Daoy (cell line): Measurements from ENCODE around the gene NCSTN. TPM values are rescaled to one million over a fixed set of nuclear protein-coding genes. Genes with fewer than 3 reads are reported as not detected.

Source experiments
- DNase-seq: peaks from one replicate; pipeline ENCODE4 v3.0.0-alpha.2; 2015; ENCODE audit warnings: low read depth
- total RNA-seq: library from RNA; depleted of rRNA; stranded (reverse); fragments of >200 nt; shearing (Covaris generic); gene quantifications from 2 replicates; pipeline ENCODE4 v1.2.3, GENCODE V29; 2014; rRNA removed

NCSTN gene
- 35.0 and 52.0 TPM in 2 replicates for total RNA-seq

GRCh38 chr1:160342953-160343869 is at the start of gene NCSTN, which contains the start of gene COPA:
TSS of gene NCSTN (plus strand) at chr1:160343383. CDS start at chr1:160343397, 14 bp downstream.
TSS of gene COPA (minus strand) at chr1:160343250. CDS start at chr1:160343170, 80 bp downstream.
- peak; percentile 95 for DNase-seq

- DNase-seq: no peak
These were observed 47.1 kb upstream of the NCSTN start for GRCh38 chr1:160296036-160296435.

- no peak for DNase-seq
These were observed 43.0 kb upstream of the NCSTN start for GRCh38 chr1:160300173-160300572.

GRCh38 chr1:160307118-160307791 is 35.9 kb upstream of the NCSTN start:
- DNase-seq: no peak

- DNase-seq: no peak
These were observed 34.6 kb upstream of the NCSTN start for GRCh38 chr1:160308451-160309184.

GRCh38 chr1:160309185-160309557 is 34.0 kb upstream of the NCSTN start:
- no peak for DNase-seq

GRCh38 chr1:160309571-160309970 is 33.6 kb upstream of the NCSTN start:
- DNase-seq: no peak

- DNase-seq: no peak
These were observed 27.8 kb upstream of the NCSTN start for GRCh38 chr1:160315359-160315758.

GRCh38 chr1:160322831-160323230 is 20.4 kb upstream of the NCSTN start:
- no peak for DNase-seq

- no peak for DNase-seq
These were observed 17.9 kb upstream of the NCSTN start for GRCh38 chr1:160325252-160325651.

- no peak for DNase-seq
These were observed 16.8 kb upstream of the NCSTN start for GRCh38 chr1:160326418-160326817.

- DNase-seq: no peak
These were observed 15.0 kb upstream of the NCSTN start for GRCh38 chr1:160328184-160328583.

- no peak for DNase-seq
These were observed 13.1 kb upstream of the NCSTN start for GRCh38 chr1:160330119-160330518.

- DNase-seq: no peak
These were observed 10.7 kb upstream of the NCSTN start for GRCh38 chr1:160332516-160332915.

- no peak for DNase-seq
These were observed 4.6 kb upstream of the NCSTN start for GRCh38 chr1:160338580-160338979.

GRCh38 chr1:160340146-160340545 is 3.0 kb upstream of the NCSTN start:
- DNase-seq: no peak

GRCh38 chr1:160340866-160341265 is 2.3 kb upstream of the NCSTN start:
- DNase-seq: no peak

GRCh38 chr1:160342526-160342925 is 657 bp upstream of the NCSTN start:
- no peak for DNase-seq

GRCh38 chr1:160344241-160344640 is 1.1 kb downstream of the NCSTN start:
- DNase-seq: no peak

GRCh38 chr1:160344936-160345335 is 1.8 kb downstream of the NCSTN start:
- no peak for DNase-seq

- DNase-seq: no peak
These were observed 3.3 kb downstream of the NCSTN start for GRCh38 chr1:160346463-160346862.

- DNase-seq: no peak
These were observed 3.8 kb downstream of the NCSTN start for GRCh38 chr1:160346958-160347357.
